GM19438 (cell line): ENCODE measurements around the gene CYB561D2.

ENCODE experiments used
- ATAC-seq: cut with Tn5 transposase; IDR thresholded peaks from one replicate; pipeline ENCODE4 v1.9.1; 2021; ENCODE audit warnings: low read depth; ENCODE audit not compliant: unreplicated experiment

CYB561D2 gene

DNA sequence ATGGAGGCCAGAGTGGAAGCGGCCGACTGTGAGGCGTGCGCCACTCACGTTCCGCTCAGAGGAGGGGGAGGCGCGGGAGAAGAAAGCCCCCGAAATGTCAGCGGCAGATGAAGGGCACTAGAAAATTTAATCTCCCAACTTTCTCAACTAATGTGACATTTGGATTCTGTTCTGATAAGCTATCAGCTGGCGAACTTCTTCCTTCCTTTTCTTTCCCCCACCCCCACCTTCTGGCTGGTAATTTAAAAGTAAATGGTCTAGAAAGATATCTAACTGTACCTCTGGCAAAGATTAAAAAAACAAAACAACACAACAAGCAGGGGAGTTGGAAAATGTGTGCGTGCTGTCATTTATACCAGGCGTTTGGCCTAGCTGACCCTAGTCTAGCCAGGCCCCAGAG, 35.1 kb downstream of the CYB561D2 start:
- no peak for ATAC-seq

DNA sequence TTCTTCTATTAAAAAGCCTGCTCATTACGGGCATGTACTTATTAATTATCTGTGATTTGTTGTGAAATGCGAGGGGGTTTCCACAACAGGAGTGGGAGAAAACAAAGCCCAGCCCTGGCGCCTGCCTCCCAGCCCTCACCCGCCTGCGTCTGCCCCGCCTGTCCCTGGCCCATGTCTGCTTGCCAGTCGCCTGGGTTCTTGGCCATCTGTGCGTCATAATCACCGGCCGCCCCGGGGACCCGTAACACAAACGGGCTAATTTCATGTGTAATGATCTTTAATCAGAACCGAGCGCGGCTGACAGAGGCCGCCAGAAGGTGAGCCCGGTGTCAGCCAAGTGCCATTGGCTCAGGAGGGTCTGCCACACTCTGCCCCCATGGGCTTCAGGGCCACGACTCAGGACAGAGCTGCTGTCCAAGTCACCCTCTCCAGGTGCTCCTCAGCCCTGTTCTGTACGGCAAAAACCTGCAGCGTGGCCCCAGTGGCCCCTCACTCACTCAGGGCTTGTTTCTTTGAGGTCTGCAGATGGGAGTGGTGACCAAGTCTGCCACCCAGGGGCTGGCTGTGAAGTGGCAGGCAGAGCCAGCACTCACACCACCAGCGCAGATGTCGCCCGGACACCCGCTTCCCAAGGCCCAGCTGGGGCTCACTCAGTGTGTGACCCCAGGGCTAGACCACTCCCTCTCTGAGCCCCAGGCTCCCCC, 37.5 kb downstream of the CYB561D2 start:
- ATAC-seq, result no peak

DNA sequence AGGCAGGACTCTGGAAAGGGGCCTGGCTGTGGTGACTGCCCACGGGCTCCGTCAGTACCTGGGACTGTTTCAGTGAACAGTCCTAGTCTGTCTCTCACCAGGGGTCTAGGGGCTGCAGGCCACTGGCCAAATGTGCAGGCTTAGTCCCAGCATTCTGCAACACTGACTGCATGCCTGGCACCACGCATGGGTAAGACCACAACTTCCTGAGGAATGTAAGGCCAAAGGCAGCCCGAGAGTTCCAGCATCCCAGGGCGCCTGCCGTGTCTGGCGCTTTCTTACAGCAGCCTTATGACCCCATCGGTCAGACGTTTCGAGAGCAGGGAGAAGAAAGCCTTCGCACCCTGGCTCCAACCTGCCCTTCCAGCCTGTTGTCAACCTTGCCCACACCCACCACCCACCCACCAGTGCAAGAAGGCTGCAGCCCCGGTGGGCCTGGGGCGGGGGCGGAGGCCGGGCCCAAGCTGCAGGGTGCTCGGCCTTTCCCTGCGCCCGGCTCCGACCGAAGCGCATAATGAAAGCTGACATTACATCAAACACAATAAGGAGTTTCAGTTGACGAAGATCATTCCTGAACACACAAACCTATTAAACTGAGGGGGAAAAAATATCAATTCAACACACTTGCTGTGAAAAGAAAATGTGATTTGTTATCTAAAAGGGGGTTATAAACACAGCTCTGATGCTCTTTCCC, 38.2 kb downstream of the CYB561D2 start:
- ATAC-seq, result no peak

DNA sequence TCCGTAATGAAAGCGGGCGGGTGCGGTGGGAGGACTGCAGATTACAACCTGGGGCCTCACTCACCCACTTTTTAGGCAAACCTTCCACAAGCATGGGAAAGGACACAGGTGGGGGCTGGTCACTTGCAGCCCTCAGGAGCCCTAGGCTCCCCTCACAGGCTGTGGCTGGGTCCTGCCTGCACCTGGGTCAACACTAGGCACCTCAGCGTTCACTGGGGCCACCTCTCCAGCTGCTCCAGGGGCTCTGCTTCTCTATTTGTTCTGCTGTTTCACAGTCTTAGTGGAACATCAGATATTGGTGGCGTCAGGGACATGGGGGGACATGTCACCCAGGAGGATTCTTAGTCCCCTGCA, 38.7 kb downstream of the CYB561D2 start:
- no peak for ATAC-seq

DNA sequence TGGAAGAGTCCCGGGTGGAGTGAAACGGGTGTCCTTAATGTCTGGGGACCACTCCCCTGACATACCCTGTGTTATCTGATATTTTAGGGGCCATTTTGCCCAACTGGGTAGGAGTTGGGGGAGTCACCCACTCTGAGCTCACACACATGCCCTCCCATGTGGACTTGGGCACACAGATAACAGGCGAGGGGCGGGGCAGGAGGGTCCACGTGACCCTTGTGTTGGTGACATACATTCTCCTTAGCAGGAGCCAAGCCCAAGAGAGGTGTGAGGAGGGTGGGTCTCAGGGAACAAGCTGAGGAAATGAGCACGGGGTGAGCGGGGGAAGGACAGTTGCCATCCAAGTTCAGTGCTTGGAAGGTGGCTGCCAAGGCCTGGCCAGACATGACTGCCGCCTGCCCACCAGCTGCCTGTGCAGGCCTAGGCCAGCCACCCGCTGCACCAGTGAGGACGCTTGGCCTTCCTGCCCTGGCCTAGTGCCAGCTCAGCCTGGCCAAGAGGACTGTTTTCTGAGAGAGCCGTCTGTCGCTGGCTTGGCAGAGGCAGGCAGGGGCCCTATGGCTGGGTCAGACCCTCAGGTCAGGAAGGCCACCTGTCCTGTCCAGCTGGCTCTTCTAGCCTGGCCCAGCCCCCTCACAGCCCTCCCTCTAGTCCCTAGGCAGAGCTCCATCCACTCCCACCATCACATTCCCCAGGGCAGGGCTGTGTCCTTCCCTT, 40.0 kb downstream of the CYB561D2 start:
- ATAC-seq, result no peak

DNA sequence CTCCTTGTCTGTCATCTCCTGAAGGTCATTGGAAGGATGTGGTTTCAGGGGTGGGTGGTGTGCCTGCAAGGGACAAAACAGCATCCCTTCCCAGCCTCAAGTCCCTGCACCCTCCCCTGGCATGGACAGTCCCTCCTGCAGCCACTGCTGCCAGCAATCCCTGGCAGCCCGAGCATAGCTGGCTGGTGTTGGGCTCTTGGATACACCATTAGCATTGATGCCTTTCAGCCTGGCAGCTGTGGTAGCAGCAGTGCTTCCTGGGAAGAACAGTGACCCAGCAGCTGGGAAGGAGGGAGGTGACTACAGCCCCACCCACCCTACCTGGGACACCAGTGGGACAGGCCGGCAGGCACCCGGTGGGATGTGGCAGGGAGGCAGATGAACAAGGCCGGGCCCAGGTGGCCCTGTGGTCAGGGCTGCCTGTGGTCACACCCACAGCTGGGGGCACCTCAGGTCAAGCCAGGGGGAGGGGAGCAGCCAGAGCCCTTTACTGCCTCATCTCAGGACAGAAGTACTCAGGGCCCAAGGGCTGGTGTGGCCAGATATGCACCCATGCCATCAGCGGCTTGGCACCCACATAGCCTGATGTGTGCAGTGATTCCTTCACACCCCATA, 41.5 kb downstream of the CYB561D2 start:
- no peak for ATAC-seq

DNA sequence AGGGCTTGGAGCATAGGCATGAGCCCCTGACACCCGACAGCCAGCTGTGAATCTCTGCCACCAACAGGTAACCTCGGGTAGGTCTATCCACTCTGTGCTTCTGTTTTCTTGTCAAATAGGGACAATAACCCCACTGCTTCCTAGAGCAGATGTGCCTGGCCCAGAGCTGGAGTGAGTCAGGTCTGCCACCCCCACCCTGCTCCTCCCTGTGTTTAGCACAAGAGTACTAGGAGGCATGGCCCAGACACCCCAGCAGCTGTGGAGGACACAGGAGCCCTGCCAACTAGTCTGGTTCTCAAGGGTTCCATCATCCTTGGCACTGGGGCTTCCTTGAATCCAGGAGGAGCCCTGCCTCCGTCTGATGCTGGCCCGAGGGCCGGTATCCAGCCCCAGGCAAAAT, 42.4 kb downstream of the CYB561D2 start:
- no peak for ATAC-seq

DNA sequence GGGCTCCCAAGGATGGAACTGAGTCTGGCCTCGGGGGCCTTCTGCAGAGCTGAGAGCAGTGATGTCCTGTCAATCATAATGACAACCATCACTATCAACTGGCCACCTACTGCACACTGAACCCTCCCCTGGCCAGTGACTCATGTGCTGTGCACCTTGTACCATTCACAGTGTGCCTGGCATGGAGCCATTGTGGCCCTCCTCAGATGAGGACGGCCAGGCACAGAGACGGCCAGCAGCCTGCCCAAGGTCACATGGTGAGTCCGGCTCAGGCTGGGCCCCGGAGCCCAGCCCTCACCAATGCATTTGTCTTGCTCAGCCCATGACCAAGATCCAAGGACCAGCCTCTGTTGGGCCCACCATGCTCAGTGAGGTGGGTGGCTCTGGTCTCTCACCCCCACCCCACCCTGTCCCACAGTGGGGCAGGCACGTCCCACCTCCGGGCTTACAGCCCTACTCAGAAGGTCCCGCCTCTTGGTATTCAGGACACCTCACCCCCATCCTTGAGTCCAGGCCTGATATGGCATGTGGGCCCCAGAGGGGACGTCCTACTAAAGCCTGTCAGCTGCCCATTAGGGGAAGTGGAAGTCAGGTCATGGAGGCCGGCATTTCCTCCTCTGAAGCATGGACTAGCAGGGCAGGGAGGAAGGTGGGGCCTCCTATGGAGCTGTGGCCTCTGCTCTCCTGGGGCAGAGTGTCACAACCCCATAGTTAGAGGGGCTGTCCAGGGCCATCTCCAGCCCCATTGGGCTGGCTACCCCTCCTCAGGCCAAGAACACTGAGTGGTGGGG, 44.6 kb downstream of the CYB561D2 start:
- no peak for ATAC-seq

DNA sequence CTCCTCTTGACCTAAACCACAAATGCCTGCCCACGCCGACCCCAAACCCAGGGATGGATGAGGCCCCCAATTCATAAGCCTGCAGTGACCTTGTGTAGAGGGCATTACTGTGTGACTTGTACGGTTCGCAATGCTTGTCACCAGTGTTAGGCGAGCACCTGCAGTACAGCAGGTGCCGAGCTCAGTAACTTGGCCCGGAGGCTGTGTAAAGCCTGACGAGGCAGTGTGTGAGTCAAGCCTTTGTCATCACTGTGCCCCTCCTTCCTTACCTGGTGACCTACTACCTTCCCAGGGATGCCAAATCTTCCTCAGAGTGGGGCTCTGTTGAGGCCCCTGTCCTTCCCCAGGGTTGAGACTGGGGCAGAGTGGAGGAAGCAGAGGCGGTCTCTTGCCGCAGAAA, 45.8 kb downstream of the CYB561D2 start:
- ATAC-seq, result no peak

DNA sequence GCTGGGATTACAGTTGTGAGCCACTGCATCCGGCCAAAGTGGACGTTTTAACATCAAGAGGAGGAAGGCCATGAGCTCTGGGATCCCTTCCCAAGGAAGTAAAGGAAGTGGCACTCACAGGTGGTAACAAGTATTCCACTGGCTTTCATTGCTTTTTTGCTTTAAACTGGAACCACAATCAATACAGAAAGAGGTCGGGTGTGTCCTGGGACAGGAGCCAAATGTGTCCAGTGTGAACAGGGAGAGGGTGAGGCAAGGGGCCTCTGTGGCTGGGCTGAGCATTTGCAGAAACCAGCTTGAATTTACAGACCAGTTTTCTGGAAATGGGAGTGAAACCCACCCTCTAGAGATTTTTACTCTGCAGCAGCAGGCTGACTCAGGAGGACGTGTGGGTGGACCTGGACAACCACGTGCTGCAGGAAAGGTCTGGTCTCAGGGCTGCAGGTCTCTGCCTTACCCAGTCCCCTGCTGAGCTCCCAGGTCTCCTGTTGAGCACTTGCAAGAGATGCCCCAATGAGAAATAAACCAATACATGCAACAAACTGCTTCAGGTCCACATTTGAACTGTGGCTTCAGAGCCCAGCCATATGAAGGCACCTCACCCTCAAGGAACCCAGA, 51.4 kb downstream of the CYB561D2 start:
- no peak for ATAC-seq
